NCI-H2029 treated with DMSO at 0.1 percent for 48 hours (cell line): ENCODE data around the gene CAMK2D.

Experiments used
- DNase-seq: peaks from one replicate; lab custom pipeline; 2025; lab: John Stamatoyannopoulos, UW

Gene CAMK2D

GRCh38 chr4:113762186-113763028 is 869 bp upstream of the CAMK2D start:
- peak; percentile 89 for DNase-seq

GRCh38 chr4:113760795-113761619 is 531 bp downstream of the CAMK2D start:
- no peak for DNase-seq

GRCh38 chr4:113760094-113760794 is 1.3 kb downstream of the CAMK2D start:
- peak; percentile 42 for DNase-seq

- no peak for DNase-seq
These were observed 1.8 kb downstream of the CAMK2D start for GRCh38 chr4:113759696-113760093.

- DNase-seq: no peak
These were observed 3.2 kb downstream of the CAMK2D start for GRCh38 chr4:113758372-113758771.

GRCh38 chr4:113757486-113757885 is 4.1 kb downstream of the CAMK2D start:
- DNase-seq: no peak

GRCh38 chr4:113756005-113756410 is 5.5 kb downstream of the CAMK2D start:
- DNase-seq: no peak

GRCh38 chr4:113750734-113751133 is 10.8 kb downstream of the CAMK2D start:
- DNase-seq: no peak

GRCh38 chr4:113750296-113750695 is 11.2 kb downstream of the CAMK2D start:
- DNase-seq: no peak

GRCh38 chr4:113749178-113749577 is 12.4 kb downstream of the CAMK2D start:
- no peak for DNase-seq

- DNase-seq: no peak
These were observed 13.6 kb downstream of the CAMK2D start for GRCh38 chr4:113747949-113748348.

- DNase-seq: no peak
These were observed 15.8 kb downstream of the CAMK2D start for GRCh38 chr4:113745711-113746110.

- no peak for DNase-seq
These were observed 16.8 kb downstream of the CAMK2D start for GRCh38 chr4:113744667-113745240.

GRCh38 chr4:113743690-113744089 is 17.8 kb downstream of the CAMK2D start:
- no peak for DNase-seq

GRCh38 chr4:113742643-113743042 is 18.9 kb downstream of the CAMK2D start:
- no peak for DNase-seq

GRCh38 chr4:113741956-113742355 is 19.6 kb downstream of the CAMK2D start:
- DNase-seq: no peak

GRCh38 chr4:113740857-113741379 is 20.6 kb downstream of the CAMK2D start:
- no peak for DNase-seq

- no peak for DNase-seq
These were observed 22.3 kb downstream of the CAMK2D start for GRCh38 chr4:113739197-113739596.

- DNase-seq: no peak
These were observed 23.3 kb downstream of the CAMK2D start for GRCh38 chr4:113738251-113738650.

- DNase-seq: no peak
These were observed 27.9 kb downstream of the CAMK2D start for GRCh38 chr4:113733685-113734084.

- DNase-seq: no peak
These were observed 28.5 kb downstream of the CAMK2D start for GRCh38 chr4:113732967-113733527.
